Cardiac muscle cell (in vitro differentiated cells and primary cell): Measurements from ENCODE around the gene TMEM44. TPM values are rescaled to one million over a fixed set of nuclear protein-coding genes. Genes with fewer than 3 reads are reported as not detected.

Experiments
- DNase-seq, 2 donors: peaks; one replicate each; pipeline versions ENCODE4 v3.0.0 to v3.0.0-alpha.2; 2010 to 2017; ENCODE audit warnings: low read depth in 1 of 2, low spot score in 1 of 2
- H3K27ac ChIP-seq: fragments of 200-600 bp; sonication (generic); 2 replicates; pipeline ENCODE4 v1.5.1; 2016
- H3K27me3 ChIP-seq: fragments of 200-600 bp; sonication (generic); 2 replicates; pipeline ENCODE4 v1.6.0; 2016; ENCODE audit warnings: control low read depth
- H3K36me3 ChIP-seq: fragments of 200-600 bp; sonication (generic); 2 replicates; pipeline ENCODE4 v1.5.1; 2016; ENCODE audit warnings: control low read depth
- H3K4me1 ChIP-seq: fragments of 200-600 bp; sonication (generic); 2 replicates; pipeline ENCODE4 v1.8.1; 2017; ENCODE audit warnings: low read depth, mild to moderate bottlenecking, mixed run types
- H3K4me3 ChIP-seq: fragments of 200-600 bp; sonication (generic); 2 replicates; pipeline ENCODE4 v1.5.1; 2016; ENCODE audit warnings: mild to moderate bottlenecking
- H3K9me3 ChIP-seq: fragments of 200-600 bp; sonication (generic); 2 replicates; pipeline ENCODE4 v1.5.1; 2017; ENCODE audit warnings: low read depth, mild to moderate bottlenecking, control low read depth
- polyA plus RNA-seq: library from polyadenylated mRNA; unstranded; fragments of >200 nt; fragmentation: Nextera tagmentation; extraction: Ambion mirVana; gene quantifications from 2 replicates; pipeline ENCODE4 v1.2.1, GENCODE V29; 2016
- total RNA-seq: library from RNA; depleted of rRNA; stranded (reverse); fragments of >200 nt; gene quantifications from 2 replicates; pipeline ENCODE4 v1.2.3, GENCODE V29; 2016
- TF ChIP-seq, protein P1 (sequence below): IDR thresholded peaks from 2 replicates; pipeline ENCODE4 v1.5.1; 2012; ENCODE audit warnings: low read depth, mild to moderate bottlenecking, low read length

The TMEM44 gene
- total and polyA plus RNA-seq, 2 experiments from 2014 or later = 16.2 to 19.2 TPM

DNA sequence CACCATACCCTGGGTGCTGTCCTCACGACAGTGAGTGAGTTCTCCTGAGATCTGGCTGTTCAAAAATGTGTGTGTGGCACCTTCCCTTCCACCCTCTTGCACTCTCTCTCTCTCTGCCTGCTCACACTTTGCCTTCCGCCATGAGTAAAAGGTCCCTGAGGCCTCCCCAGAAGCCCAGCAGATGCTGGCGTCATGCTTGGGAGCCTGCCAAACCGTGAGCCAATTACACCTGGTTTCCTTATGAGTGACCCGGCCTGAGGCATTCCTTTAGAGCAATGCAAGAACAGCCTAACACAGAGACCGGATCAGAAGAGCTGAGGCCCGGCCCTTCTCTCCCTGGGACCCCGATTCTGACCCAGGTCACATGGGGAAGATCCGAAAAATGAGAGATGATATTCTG lies 15.4 kb downstream of the TMEM44 start:
- peak in 1 of 2 donors; percentile 33 for DNase-seq

DNA sequence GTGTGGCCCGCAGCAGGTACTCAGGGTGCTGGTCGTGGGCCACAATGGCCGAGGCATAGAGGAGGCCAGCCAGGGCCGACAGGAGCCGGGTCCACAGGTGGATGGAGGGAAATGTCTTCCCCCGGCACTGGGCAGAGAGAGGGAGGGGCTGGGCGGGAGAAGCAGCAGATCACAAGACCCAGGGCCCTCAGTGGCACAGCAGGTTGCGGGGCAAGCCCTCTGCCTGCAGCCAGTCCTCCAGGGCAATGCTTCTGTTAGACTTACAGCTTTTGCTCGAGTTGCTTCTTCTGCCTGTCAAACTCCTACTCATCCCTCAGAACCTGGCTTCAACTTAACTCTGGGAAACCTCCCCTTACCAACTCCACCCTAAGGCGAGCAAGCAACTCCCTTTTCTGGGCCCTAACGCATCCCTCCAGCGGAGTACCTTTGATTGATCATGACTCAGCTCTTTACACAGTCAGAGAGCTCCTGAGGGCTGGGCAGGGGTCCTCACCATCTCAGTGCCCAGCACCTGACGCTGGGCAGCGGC lies 16.0 kb downstream of the TMEM44 start:
- Histone ChIP-seq H3K36me3 (no peaks in the 10 kb centered on the region), H3K27ac (no peak overlapping the region)
- no peak for DNase-seq

More for the DNA sequence above, 15.4 kb downstream of the TMEM44 start:
- Histone ChIP-seq H3K36me3 (no peaks in the 10 kb centered on the region), H3K4me1 (no peaks in the 10 kb centered on the region), H3K4me3 (no peak overlapping the region), H3K9me3 (no peaks in the 10 kb centered on the region), H3K27ac (no peak overlapping the region), H3K27me3 (no peaks in the 10 kb centered on the region)
- TF ChIP-seq, protein P1, sequence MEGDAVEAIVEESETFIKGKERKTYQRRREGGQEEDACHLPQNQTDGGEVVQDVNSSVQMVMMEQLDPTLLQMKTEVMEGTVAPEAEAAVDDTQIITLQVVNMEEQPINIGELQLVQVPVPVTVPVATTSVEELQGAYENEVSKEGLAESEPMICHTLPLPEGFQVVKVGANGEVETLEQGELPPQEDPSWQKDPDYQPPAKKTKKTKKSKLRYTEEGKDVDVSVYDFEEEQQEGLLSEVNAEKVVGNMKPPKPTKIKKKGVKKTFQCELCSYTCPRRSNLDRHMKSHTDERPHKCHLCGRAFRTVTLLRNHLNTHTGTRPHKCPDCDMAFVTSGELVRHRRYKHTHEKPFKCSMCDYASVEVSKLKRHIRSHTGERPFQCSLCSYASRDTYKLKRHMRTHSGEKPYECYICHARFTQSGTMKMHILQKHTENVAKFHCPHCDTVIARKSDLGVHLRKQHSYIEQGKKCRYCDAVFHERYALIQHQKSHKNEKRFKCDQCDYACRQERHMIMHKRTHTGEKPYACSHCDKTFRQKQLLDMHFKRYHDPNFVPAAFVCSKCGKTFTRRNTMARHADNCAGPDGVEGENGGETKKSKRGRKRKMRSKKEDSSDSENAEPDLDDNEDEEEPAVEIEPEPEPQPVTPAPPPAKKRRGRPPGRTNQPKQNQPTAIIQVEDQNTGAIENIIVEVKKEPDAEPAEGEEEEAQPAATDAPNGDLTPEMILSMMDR = no peak

GRCh38 chr3:194615226-194615625 lies 18.0 kb downstream of the TMEM44 start:
- Histone ChIP-seq H3K27me3 (no peaks in the 10 kb centered on the region), H3K36me3 (no peaks in the 10 kb centered on the region), H3K27ac (peak overlapping the region; percentile 72), H3K4me1 (no peaks in the 10 kb centered on the region), H3K9me3 (no peaks in the 10 kb centered on the region), H3K4me3 (no peak overlapping the region)
- TF ChIP-seq, protein P1 = no peak
- DNase-seq = no peak

More for the DNA sequence above, 16.0 kb downstream of the TMEM44 start:
- no peaks in the 10 kb centered on the region for H3K9me3 ChIP-seq
- no peaks in the 10 kb centered on the region for H3K27me3 ChIP-seq
- no peaks in the 10 kb centered on the region for H3K4me1 ChIP-seq
- TF ChIP-seq, protein P1 = no peak
- H3K4me3 ChIP-seq = no peak overlapping the region

GRCh38 chr3:194612221-194612620 lies 21.0 kb downstream of the TMEM44 start:
- TF ChIP-seq, protein P1 = no peak
- H3K27me3 ChIP-seq = no peaks in the 10 kb centered on the region
- H3K4me1 ChIP-seq = peaks cover 11% of the 10 kb centered on the region

GRCh38 chr3:194610689-194611088 lies 22.5 kb downstream of the TMEM44 start:
- no peak overlapping the region for H3K27ac ChIP-seq
- H3K4me3 ChIP-seq = no peak overlapping the region
- no peaks in the 10 kb centered on the region for H3K9me3 ChIP-seq
- no peaks in the 10 kb centered on the region for H3K27me3 ChIP-seq
- H3K36me3 ChIP-seq = no peaks in the 10 kb centered on the region
- no peak for DNase-seq
- TF ChIP-seq, protein P1 = no peak
- peaks cover 14% of the 10 kb centered on the region for H3K4me1 ChIP-seq

More at GRCh38 chr3:194612221-194612620, 21.0 kb downstream of the TMEM44 start:
- DNase-seq = no peak
- Histone ChIP-seq H3K36me3 (no peaks in the 10 kb centered on the region), H3K9me3 (no peaks in the 10 kb centered on the region), H3K4me3 (no peak overlapping the region), H3K27ac (no peak overlapping the region)
